ENCODE results near the gene HPCAL1.

DNA sequence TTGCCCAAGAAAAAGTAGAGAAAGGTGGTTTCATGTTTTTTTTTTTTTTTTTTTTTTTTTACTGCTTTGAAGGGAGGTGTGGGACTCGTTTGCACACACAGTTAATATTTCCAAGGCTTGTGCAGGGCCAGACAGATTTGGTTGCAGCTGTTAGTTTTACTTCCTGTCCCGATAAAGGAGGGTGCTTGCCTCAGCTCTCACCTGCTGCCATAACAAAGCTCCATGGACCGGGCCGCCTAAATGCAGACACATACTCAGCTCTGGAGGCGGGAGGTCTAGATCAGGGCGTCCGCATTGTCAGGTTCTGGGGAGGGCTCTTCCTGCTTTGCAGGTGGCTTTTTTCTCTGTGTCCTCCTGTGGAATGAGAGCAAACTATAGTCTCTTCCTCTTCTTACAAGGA lies 75.5 kb downstream of the HPCAL1 start:
- TF ChIP-seq, protein P1, sequence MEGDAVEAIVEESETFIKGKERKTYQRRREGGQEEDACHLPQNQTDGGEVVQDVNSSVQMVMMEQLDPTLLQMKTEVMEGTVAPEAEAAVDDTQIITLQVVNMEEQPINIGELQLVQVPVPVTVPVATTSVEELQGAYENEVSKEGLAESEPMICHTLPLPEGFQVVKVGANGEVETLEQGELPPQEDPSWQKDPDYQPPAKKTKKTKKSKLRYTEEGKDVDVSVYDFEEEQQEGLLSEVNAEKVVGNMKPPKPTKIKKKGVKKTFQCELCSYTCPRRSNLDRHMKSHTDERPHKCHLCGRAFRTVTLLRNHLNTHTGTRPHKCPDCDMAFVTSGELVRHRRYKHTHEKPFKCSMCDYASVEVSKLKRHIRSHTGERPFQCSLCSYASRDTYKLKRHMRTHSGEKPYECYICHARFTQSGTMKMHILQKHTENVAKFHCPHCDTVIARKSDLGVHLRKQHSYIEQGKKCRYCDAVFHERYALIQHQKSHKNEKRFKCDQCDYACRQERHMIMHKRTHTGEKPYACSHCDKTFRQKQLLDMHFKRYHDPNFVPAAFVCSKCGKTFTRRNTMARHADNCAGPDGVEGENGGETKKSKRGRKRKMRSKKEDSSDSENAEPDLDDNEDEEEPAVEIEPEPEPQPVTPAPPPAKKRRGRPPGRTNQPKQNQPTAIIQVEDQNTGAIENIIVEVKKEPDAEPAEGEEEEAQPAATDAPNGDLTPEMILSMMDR (IDR thresholded peaks at IDR 0.05; ENCODE audit: insufficient read depth, low read depth, low read length), result no peak
- no peak for TF ChIP-seq EZH2 (IDR thresholded peaks at IDR 0.05; ENCODE audit: insufficient read depth, low read length)
